HepG2 (cell line): ENCODE results near the gene SLC4A9. TPM values are rescaled to one million over a fixed set of nuclear protein-coding genes. Genes with fewer than 3 reads are reported as not detected.

Experiments
- ATAC-seq: fragments of 200-7000 bp; cut with Tn5 transposase; 3 replicates; pipeline ENCODE4 v1.9.1; 2020; ENCODE audit warnings: mild to moderate bottlenecking, moderate library complexity
- BruUV-seq: library from RNA; stranded (reverse); fragments of 400-500 nt; replicated peaks from 2 replicates; lab custom pipeline; 2021; lab: Mats Ljungman, UMichigan
- CTCF ChIA-PET: fragments of 300-600 bp; formaldehyde crosslinking; extraction: SDS; loops from one replicate; lab custom pipeline; 2021; ENCODE audit warnings: low total read pairs, inconsistent platforms, low intra/inter-chr PET ratio; lab: Yijun Ruan, JAX
- POLR2A ChIA-PET: fragments of 350-600 bp; sonication (Branson Sonifier 250); formaldehyde crosslinking; loops from one replicate; lab custom pipeline; 2020; ENCODE audit warnings: antibody characterized with exemption, inconsistent platforms; lab: Yijun Ruan, JAX
- DNase-seq: peaks from one replicate; pipeline ENCODE4 v3.0.0-alpha.2; 2015; ENCODE audit warnings: low spot score
- FAIRE-seq: peaks from 3 replicates; lab custom pipeline; 2011; peaks lifted over from hg19 to GRCh38; lab: Jason Lieb, UNC
- H2AFZ ChIP-seq: one replicate; pipeline ENCODE4 v1.6.1; 2011; ENCODE audit warnings: low read length, inconsistent platforms
- H3K27ac ChIP-seq: fragments of 300-600 bp; 3 replicates; pipeline ENCODE4 v1.8.0; 2011; ENCODE audit warnings: mixed run types, mild to moderate bottlenecking, mixed read lengths, low read length, inconsistent platforms; ENCODE audit not compliant: insufficient read depth; ENCODE audit errors: extremely low read length
- H3K27me3 ChIP-seq, 2 experiments: fragments of 200-600 bp in 1 of 2; 2 replicates in 1 of 2; 3 replicates in 1 of 2; pipeline versions ENCODE4 v1.6.0 to v1.8.0; 2011; ENCODE audit warnings: low read length in 2 of 2, mild to moderate bottlenecking in 2 of 2, moderate library complexity in 2 of 2, inconsistent platforms in 1 of 2; ENCODE audit not compliant: insufficient read depth in 2 of 2, control insufficient read depth in 1 of 2
- H3K36me3 ChIP-seq, 2 experiments: fragments of 200-600 bp in 1 of 2; replicated peaks in 1 of 2; 2 replicates in 1 of 2; 3 replicates in 1 of 2; pipeline versions ENCODE4 v1.5.1 to v1.8.0; 2011; ENCODE audit warnings: low read length in 2 of 2, inconsistent platforms in 1 of 2; ENCODE audit not compliant: insufficient read depth in 2 of 2, control insufficient read depth in 1 of 2
- H3K4me1 ChIP-seq: 2 replicates; pipeline ENCODE4 v1.5.1; 2012; ENCODE audit warnings: low read length, inconsistent platforms; ENCODE audit not compliant: insufficient read depth
- H3K4me2 ChIP-seq: 2 replicates; pipeline ENCODE4 v1.6.0; 2011; ENCODE audit warnings: low read depth, low read length, inconsistent platforms
- H3K4me3 ChIP-seq, 3 experiments: fragments of 200-600 bp in 1 of 3; sonication (generic), shearing (Covaris generic) in 1 of 3; replicated peaks in 1 of 3; 2 replicates each; pipeline ENCODE4 v1.5.1; 2011 to 2016; ENCODE audit warnings: low read length in 3 of 3, inconsistent platforms in 2 of 3, low read depth in 2 of 3, mild to moderate bottlenecking in 2 of 3, control low read depth in 1 of 3, mixed read lengths in 1 of 3; ENCODE audit not compliant: insufficient read depth in 1 of 3
- H3K79me2 ChIP-seq: one replicate; pipeline ENCODE4 v1.6.1; 2011; ENCODE audit warnings: low read length, inconsistent platforms; ENCODE audit not compliant: insufficient read depth
- H3K9ac ChIP-seq: 2 replicates; pipeline ENCODE4 v1.6.0; 2011; ENCODE audit warnings: mild to moderate bottlenecking, low read depth, low read length, inconsistent platforms; ENCODE audit not compliant: insufficient read depth
- H3K9me3 ChIP-seq: 2 replicates; pipeline ENCODE4 v1.5.1; 2012; ENCODE audit warnings: mild to moderate bottlenecking, low read length
- H4K20me1 ChIP-seq: 2 replicates; pipeline ENCODE4 v1.6.0; 2011; ENCODE audit warnings: inconsistent platforms, mild to moderate bottlenecking, low read length, moderate library complexity; ENCODE audit not compliant: insufficient read depth
- FOXJ3 ChIP-seq: sonication (generic); formaldehyde crosslinking; IDR thresholded peaks from 2 replicates; pipeline ENCODE4 v1.4.0; 2020; ENCODE audit warnings: missing genetic modification reagents, mild to moderate bottlenecking, borderline replicate concordance
- PHF5A ChIP-seq: IDR thresholded peaks from one replicate; pipeline ENCODE4 v1.6.1; 2018; ENCODE audit warnings: low read depth, missing genetic modification reagents; ENCODE audit not compliant: unreplicated experiment
- SATB2 ChIP-seq: sonication (generic); formaldehyde crosslinking; IDR thresholded peaks from 2 replicates; pipeline ENCODE4 v1.5.0; 2020; ENCODE audit warnings: missing genetic modification reagents
- SMARCC2 ChIP-seq: fragments of 450-650 bp; IDR thresholded peaks from 2 replicates; pipeline ENCODE4 v1.6.1; 2017; ENCODE audit warnings: antibody characterized with exemption, mild to moderate bottlenecking
- TOPORS ChIP-seq: sonication (generic); formaldehyde crosslinking; IDR thresholded peaks from 2 replicates; pipeline ENCODE4 v1.8.0; 2023; ENCODE audit warnings: mild to moderate bottlenecking, missing genetic modification reagents
- ZIK1 ChIP-seq: sonication (generic); formaldehyde crosslinking; IDR thresholded peaks from 2 replicates; pipeline ENCODE4 v1.5.0; 2020; ENCODE audit warnings: mild to moderate bottlenecking, low read depth, missing genetic modification reagents, borderline replicate concordance
- ZNF101 ChIP-seq: sonication (generic); formaldehyde crosslinking; IDR thresholded peaks from 2 replicates; pipeline ENCODE4 v1.4.0; 2020; ENCODE audit warnings: mild to moderate bottlenecking, low read depth, missing genetic modification reagents, borderline replicate concordance
- ZNF3 ChIP-seq: IDR thresholded peaks from 2 replicates; pipeline ENCODE4 v1.7.0; 2017; ENCODE audit warnings: inconsistent platforms
- ZNF605 ChIP-seq: sonication (generic); formaldehyde crosslinking; IDR thresholded peaks from 2 replicates; pipeline ENCODE4 v1.8.0; 2022; ENCODE audit warnings: mild to moderate bottlenecking, missing genetic modification reagents
- WGBS: methylation state at CpG from one replicate; pipeline ENCODE4 v1.1.6; 2017; ENCODE audit warnings: low lambda C conversion rate; 5-methylcytosine and 5-hydroxymethylcytosine counted together
- in situ Hi-C: cut with HindIII; loops from 2 replicates; pipeline ENCODE4 v1.10.0; 2017; ENCODE audit warnings: low pct_unique_long_range_greater_than_20kb; ENCODE audit not compliant: extremely low pct_ligation_motif_present
- intact Hi-C: fragments of 100-400 bp; cut with micrococcal nuclease; formaldehyde crosslinking; loops from one replicate; pipeline ENCODE4 v1.10.0; 2022; ENCODE audit not compliant: unreplicated experiment
- polyA plus RNA-seq, 8 experiments: library from polyadenylated mRNA; depleted of rRNA in 3 of 8; stranded (reverse) in 7 of 8; unstranded in 1 of 8; fragments of >200 nt; fragmentation: Illumina TruSeq in 4 of 8; extraction: Trizol in 4 of 8; gene quantifications; 2 replicates each; pipeline versions ENCODE4 v1.2.1 to v1.2.3, GENCODE V29; 2011 to 2016; ENCODE audit warnings: low read depth in 4 of 8, missing spikeins in 1 of 8, mixed read lengths in 1 of 8; ENCODE audit not compliant: insufficient read depth in 1 of 8
- total RNA-seq, 5 experiments: library from RNA; depleted of rRNA; stranded (reverse); fragments of >200 nt; fragmentation: Illumina TruSeq; extraction: Trizol; gene quantifications; 2 replicates each; pipeline ENCODE4 v1.2.3, GENCODE V29; 2016; ENCODE audit warnings: low read depth in 1 of 5

Gene SLC4A9
- total and polyA plus RNA-seq, 2 of the 13 experiments (the other 11 are each of a cell fraction or from before 2014, with no cell fraction given): not detected

DNA sequence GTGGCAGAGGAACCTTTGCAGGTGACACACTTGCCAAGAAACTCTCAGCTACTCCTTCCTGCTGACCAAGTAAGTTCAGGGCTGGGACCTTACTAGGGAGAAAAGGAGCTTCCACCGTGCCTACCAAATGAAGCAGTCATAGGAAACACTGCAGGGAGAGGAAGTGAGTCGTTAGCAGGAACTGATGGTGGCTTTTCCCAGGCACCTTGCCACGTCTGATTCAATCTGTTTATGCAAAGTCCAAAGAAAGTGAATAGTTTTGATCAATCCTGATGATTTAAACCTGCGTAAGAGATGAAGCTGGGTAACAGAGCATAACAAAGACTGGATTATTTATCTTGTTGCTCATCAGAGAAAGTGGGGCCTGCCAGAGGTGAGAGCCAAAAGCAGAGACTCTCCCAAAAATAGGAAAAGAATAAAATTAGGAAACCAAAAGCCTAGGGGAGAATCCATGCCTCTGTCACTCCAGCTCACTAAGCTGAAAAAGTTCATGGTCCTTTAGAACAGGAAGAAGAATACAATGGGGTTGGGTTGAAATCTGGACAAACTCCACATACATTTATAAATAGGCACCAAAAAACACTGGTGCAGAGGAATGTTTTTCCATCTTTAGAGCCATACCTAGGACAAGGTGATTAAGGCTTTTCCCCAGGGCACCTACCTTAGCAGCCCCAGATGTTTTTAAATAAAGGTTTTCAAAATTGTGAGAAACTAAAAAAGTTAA lies 47.8 kb upstream of the SLC4A9 start (continued):
- TF ChIP-seq SMARCC2 (no peak), ZNF3 (CRISPR knock-in tag) (no peak), ZIK1 (no peak), SATB2 (no peak), TOPORS (CRISPR knock-in tag) (no peak), PHF5A (CRISPR knock-in tag) (no peak), ZNF605 (CRISPR knock-in tag) (no peak)
- TF ChIP-seq, all 625 proteins: peak for 0

DNA sequence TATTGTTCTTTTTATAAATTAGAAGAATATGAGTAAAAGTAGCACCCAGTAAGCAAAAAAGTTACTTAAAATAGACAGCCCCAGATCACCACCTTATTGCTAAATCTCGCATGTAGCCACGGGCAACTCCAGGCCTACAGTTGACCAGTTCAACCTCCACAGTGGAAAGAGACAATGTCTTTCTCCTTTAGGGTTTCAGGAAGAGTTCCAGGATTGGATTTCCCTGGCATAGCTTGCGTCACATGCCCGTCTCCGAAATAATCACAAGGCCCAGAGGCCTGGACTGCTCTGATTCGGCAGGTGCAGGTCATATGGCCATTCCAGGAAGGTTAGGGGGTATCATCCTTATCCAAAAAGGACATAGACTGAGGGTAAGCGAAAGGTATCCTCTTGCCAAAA lies 47.2 kb upstream of the SLC4A9 start:
- in situ Hi-C loops: no loop called here
- DNase-seq: no peak
- Histone ChIP-seq H3K4me1 (peaks cover 29% of the 10 kb centered on the region), H3K79me2 (no peaks in the 10 kb centered on the region), H2AFZ (no peak overlapping the region), H3K27ac (no peak overlapping the region), H3K9me3 (no peaks in the 10 kb centered on the region), H3K4me3 (no peak overlapping the region)
- POLR2A ChIA-PET: no interaction called here
- TF ChIP-seq ZNF101 (CRISPR knock-in tag): no peak
- no peak for TF ChIP-seq FOXJ3 (CRISPR knock-in tag)
- TF ChIP-seq, all 625 proteins: peak for 0
- BruUV-seq: no TSS peak
- 48% methylated on average over 7 of the region's 7 CpGs for WGBS
- CTCF ChIA-PET: no interaction called here
- Histone ChIP-seq H3K4me2 (no peak overlapping the region), H3K36me3 (no peaks in the 10 kb centered on the region), H3K9ac (no peak overlapping the region), H4K20me1 (no peaks in the 10 kb centered on the region), H3K27me3 (no peaks in the 10 kb centered on the region; a peak in 2 of 5 replicates)
- FAIRE-seq (no peak), ATAC-seq (no peak)
- intact Hi-C loops: no loop called here
